GM12864 (cell line): ENCODE data around the gene MAGI3.

Source experiments
- DNase-seq: peaks from one replicate; pipeline ENCODE4 v3.0.0-alpha.2; 2011; ENCODE audit warnings: low read depth
- H3K4me3 ChIP-seq: 2 replicates; pipeline ENCODE4 v1.5.1; 2011; ENCODE audit warnings: mild to moderate bottlenecking, low read depth, low read length, control low read depth
- CTCF ChIP-seq: IDR thresholded peaks from 2 replicates; pipeline ENCODE4 v1.5.1; 2011; ENCODE audit warnings: low read depth, mild to moderate bottlenecking, moderate library complexity, low read length, control low read depth, inconsistent platforms; ENCODE audit errors: missing control alignments

The MAGI3 gene

DNA sequence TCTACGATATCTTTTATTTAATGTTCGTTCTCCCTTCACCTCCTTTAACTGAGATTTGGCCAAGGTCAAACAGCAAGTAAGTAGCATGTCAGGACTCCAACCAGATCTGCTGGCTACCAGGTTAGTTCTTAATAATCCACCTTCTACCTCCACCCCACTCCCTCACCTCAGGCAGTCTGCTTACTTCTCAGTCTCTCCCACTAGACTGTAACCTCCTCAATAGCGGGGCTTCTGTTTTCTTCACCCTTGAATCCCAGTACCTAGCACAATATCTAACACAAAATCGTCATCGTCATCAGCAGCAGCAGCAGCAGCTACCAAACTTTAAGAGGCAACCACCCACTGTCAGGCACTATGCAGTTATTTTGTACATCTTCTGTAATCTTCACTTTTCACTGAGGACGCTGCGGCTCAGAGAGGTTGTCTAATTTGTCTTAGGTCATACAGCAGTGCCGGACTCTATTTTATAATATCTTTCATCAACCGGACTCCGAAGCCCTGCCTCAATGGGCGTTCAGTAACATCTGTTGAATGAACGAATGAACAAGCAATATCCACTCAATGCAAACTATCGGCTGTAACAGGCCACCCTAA is 859 bp upstream of the MAGI3 start:
- TF ChIP-seq CTCF = no peak
- no peak for DNase-seq
- peak overlapping the region; percentile 61 for H3K4me3 ChIP-seq

DNA sequence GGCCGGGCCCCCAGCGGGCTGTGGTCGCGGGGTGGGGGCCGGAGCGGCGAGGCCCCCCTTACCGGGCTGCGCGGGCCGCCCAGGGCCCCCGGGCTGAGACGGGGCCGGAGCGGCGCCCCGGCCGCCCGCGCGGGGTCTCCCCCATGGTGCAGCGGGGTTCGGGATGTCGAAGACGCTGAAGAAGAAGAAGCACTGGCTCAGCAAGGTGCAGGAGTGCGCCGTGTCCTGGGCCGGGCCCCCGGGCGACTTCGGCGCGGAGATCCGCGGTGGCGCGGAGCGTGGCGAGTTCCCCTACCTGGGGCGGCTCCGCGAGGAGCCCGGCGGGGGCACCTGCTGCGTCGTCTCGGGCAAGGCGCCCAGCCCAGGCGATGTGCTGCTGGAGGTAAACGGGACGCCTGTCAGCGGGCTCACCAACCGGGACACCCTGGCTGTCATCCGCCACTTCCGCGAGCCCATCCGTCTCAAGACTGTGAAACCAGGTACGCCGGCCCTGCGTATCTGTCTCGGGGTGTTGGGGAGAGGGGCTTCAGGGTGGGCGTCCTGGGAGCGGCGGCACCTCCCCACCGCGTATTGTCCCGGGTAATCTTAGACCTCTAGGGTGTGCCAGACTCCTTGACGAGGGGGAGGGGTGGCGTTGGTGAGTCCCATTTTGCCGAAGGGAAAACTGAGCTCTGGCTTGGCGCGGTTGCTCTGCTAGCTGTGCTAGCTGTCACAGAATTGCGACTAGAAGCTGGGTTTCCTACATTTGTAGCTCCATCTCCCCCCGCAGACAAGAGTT is 745 bp downstream of the MAGI3 start:
- no peak for DNase-seq
- H3K4me3 ChIP-seq = peak overlapping the region; percentile 61
- peak; percentile 5 for TF ChIP-seq CTCF

- TF ChIP-seq CTCF = no peak
- DNase-seq = no peak
- H3K4me3 ChIP-seq = peak overlapping the region; percentile 61
Measured at GRCh38 chr1:113391649-113392271, 1.4 kb downstream of the MAGI3 start.

- no peak overlapping the region for H3K4me3 ChIP-seq
- no peak for DNase-seq
- TF ChIP-seq CTCF = no peak
Measured at GRCh38 chr1:113392541-113393128, 2.3 kb downstream of the MAGI3 start.

DNA sequence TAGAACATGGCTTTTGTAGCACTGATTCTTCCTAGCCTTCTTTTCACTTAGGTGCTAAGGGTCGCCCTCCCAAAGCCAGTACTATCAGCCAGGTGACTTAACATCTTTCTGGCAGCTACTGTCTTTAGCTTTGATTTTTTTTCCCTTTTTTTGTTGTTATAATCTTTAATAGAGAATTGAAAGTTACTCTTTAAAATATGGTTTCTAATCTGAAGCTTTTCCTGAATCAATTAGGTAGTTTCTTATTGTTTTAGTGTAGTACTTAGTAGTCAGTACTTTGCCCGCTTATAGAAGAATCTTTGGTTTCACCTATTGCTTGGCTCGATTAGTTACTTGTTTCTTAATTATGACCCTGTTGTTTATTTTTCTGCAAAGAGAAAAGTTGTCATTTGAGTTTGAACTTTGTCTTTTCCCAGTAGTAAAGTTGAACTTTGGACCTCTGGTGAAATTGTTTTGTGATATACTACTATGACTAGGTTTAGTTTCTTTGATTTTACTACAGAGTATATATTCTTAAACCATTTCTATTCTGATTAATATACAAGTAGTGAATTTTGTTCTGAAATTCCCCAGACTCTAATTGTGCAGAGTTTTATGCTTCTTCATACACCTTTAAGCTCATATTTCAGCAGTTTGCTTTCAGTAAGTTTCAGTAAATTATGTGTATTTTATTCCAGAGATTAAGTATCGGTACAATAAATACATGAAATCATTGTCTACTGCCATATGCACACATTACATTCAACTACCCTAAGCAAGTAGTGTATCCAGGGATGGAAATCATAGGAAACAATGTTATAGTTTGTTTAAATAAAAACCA is 3.9 kb downstream of the MAGI3 start:
- H3K4me3 ChIP-seq = no peak overlapping the region
- no peak for DNase-seq
- TF ChIP-seq CTCF = no peak

DNA sequence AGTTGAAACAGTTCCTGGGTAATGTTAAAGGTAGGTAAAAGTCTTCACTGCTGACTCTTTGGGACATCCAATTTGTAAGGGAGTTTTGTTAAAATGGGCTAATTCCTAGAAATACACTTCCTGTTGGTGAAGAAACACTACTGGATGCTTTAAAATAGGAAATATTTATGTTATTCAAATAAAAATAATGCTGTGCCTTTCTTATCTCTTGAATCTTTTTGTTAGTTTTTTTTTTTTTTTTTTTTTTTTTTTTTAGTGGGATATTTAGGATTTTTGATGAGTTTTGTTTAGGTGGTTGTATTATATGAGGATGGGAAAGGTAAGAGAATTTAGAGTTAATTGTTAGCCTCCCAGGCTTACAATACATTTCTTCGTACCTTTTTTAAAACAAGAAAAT is 4.5 kb downstream of the MAGI3 start:
- H3K4me3 ChIP-seq = no peak overlapping the region
- no peak for DNase-seq

More for the DNA sequence above, 4.5 kb downstream of the MAGI3 start:
- no peak for TF ChIP-seq CTCF
